Heart right ventricle (tissue), 16 donors: ENCODE results near the gene HORMAD2. TPM values are rescaled to one million over a fixed set of nuclear protein-coding genes. Genes with fewer than 3 reads are reported as not detected.

Experiments used
- ATAC-seq, 8 donors: fragments of 200-7000 bp; cut with Tn5 transposase; one replicate each; pipeline ENCODE4 v1.9.1; 2020; ENCODE audit warnings: mild to moderate bottlenecking in 8 of 8, moderate library complexity in 8 of 8, moderate number of reproducible peaks in 1 of 8
- DNase-seq, 2 donors: peaks; one replicate each; pipeline ENCODE4 v3.0.0-alpha.2; 2020
- H3K27ac ChIP-seq, 10 donors: fragments of 200-600 bp; sonication (generic) in 2 of 10; one replicate each; pipeline versions ENCODE4 v1.5.0 to v1.8.0; 2020 to 2022; ENCODE audit warnings: mild to moderate bottlenecking in 3 of 10
- H3K27me3 ChIP-seq, 7 donors: fragments of 200-600 bp; one replicate each; pipeline ENCODE4 v1.8.0; 2021 to 2022; ENCODE audit warnings: mild to moderate bottlenecking in 2 of 7
- H3K36me3 ChIP-seq, 9 donors: fragments of 200-600 bp; sonication (generic) in 1 of 9; one replicate each; pipeline versions ENCODE4 v1.5.0 to v1.8.0; 2020 to 2022; ENCODE audit warnings: mild to moderate bottlenecking in 2 of 9
- H3K4me1 ChIP-seq, 9 donors: fragments of 200-600 bp; sonication (generic) in 1 of 9; one replicate each; pipeline versions ENCODE4 v1.5.0 to v1.8.0; 2020 to 2022; ENCODE audit warnings: mild to moderate bottlenecking in 4 of 9
- H3K4me3 ChIP-seq, 10 donors: fragments of 200-600 bp; sonication (generic) in 2 of 10; one replicate each; pipeline versions ENCODE4 v1.5.0 to v1.8.0; 2020 to 2022; ENCODE audit warnings: mild to moderate bottlenecking in 7 of 10, moderate library complexity in 2 of 10
- H3K9me3 ChIP-seq, 11 donors: fragments of 200-600 bp in 10 of 11; sonication (generic) in 2 of 11; one replicate each; pipeline versions ENCODE4 v1.5.0 to v1.8.0; 2013 to 2022; ENCODE audit warnings: mild to moderate bottlenecking in 2 of 11, control low read depth in 1 of 11, moderate library complexity in 1 of 11
- WGBS, 2 donors: extraction: QIAGEN DNeasy Blood & Tissue Kit; methylation state at CpG; one replicate each; pipeline ENCODE4 v1.1.7; 2013; ENCODE audit warnings: inconsistent platforms in 1 of 2; 5-methylcytosine and 5-hydroxymethylcytosine counted together
- intact Hi-C, 10 donors: fragments of 100-400 bp; cut with DNase I; formaldehyde crosslinking; loops; one replicate each; pipeline versions ENCODE4 v1.11.1 to v1.14.2; 2022
- polyA plus RNA-seq, 2 donors: library from polyadenylated mRNA; stranded (reverse); fragments of 200-250 nt; gene quantifications; one replicate each; pipeline ENCODE4 v1.2.3, GENCODE V29; 2013
- total RNA-seq, 10 donors: library from RNA; stranded (reverse); fragmentation: NEBNext Ultra II Directional in 3 of 10; extraction: Animal tissue kit (Norgen Biotek cat#: 25700) in 3 of 10; gene quantifications; one replicate each; pipeline versions ENCODE4 v1.2.1 to v1.2.4, GENCODE V29; 2021 to 2023
- TF ChIP-seq, protein P1 (sequence below), 9 donors: fragments of 200-600 bp; sonication (generic) in 2 of 9; IDR thresholded peaks; one replicate each; pipeline versions ENCODE4 v1.5.0 to v1.8.0; 2021 to 2022; ENCODE audit warnings: antibody characterized with exemption in 9 of 9, mild to moderate bottlenecking in 5 of 9, moderate library complexity in 1 of 9
- donor health status: Arrhythmogenic right ventricular cardiomyopathy.
- donor health status: ischemic (EF 13 %, LVEDD 7.1; RV severe dilation, severe dysfunction).
- donor health status: healthy with polysubstance abuse.
- donor health status: DM: no; HTN: yes; CAD: no.
- donor health status: DM: no; HTN: no; CAD: no.
- donor health status: ischemic (EF 25% LVEDD 6.9; RV normal size, moderate dysfunction).
- donor health status: ischemic (EF 25% LVEDD 5.7; RV mildly dilated, moderate dysfunction).
- donor health status: healthy.
- donor health status: DM: yes; HTN: yes; CAD: no.
- donor health status: Ischemic cardiomyopathy.
- donor health status: ischemic (EF 35%, LVEDD 5.7; RV mildly dilated, moderate dysfunction).
- donor health status: nonischemic (EF 11% LVEDD 7.7; RV severe dilation, severe dysfunction).
- donor health status: DM: yes; HTN: yes; CAD: no.
- donor health status: PGD.
- donor health status: ischemic (EF 29% LVEDD 5.4; RV normal size, mild dysfunction).
- donor health status: nonischemic (EF 23%, LVEDD 6.1; RV moderate dilation, normal function).

Gene HORMAD2
- total and polyA plus RNA-seq, 12 donors, result not detected

DNA sequence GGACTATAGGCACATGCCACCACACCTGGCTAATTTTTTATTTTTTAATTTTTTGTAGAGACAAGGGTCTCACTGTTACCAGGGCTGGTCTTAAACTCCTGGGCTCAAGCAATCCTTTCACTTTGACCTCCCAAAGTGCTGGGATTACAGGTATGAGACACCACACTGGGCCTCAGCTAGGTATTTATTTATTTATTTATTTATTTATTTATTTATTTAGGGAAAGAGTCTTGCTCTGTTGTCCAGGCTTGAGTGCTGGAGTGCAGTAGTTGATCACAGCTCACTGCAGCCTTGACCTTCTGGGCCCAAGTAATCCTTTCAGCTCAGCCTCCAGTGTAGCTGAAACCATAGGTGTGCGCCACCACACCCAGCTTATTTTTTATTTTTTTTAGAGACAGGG is 43.2 kb downstream of the HORMAD2 start:
- 96 to 100% methylated on average over 1 of the region's 1 CpG for WGBS, 2 donors
- no peak for ATAC-seq

DNA sequence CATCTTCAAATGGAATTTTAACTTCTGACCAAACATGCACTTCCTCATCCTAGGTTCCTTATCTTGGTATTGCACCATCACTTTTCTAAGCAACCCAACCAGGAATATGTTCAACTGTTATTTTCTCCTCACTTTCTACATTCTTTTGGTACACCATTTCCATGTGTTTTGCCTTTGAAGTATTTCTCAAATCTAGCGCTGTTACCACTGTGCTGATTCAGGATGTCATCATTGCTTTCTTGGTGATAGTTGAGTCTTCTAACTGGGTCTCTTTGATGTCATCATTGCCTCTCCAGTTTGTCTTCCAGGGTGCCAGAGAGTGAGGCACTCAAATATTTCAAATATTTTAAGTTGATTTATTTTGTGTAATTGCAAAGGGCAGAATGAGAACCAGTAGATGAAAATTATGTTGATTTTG is 47.5 kb downstream of the HORMAD2 start:
- no peaks in the 10 kb centered on the region for H3K4me1 ChIP-seq
- no peaks in the 10 kb centered on the region for H3K9me3 ChIP-seq
- no peaks in the 10 kb centered on the region for H3K36me3 ChIP-seq
- H3K4me3 ChIP-seq, result no peak overlapping the region
- ATAC-seq (no peak), DNase-seq (no peak)
- TF ChIP-seq, protein P1, sequence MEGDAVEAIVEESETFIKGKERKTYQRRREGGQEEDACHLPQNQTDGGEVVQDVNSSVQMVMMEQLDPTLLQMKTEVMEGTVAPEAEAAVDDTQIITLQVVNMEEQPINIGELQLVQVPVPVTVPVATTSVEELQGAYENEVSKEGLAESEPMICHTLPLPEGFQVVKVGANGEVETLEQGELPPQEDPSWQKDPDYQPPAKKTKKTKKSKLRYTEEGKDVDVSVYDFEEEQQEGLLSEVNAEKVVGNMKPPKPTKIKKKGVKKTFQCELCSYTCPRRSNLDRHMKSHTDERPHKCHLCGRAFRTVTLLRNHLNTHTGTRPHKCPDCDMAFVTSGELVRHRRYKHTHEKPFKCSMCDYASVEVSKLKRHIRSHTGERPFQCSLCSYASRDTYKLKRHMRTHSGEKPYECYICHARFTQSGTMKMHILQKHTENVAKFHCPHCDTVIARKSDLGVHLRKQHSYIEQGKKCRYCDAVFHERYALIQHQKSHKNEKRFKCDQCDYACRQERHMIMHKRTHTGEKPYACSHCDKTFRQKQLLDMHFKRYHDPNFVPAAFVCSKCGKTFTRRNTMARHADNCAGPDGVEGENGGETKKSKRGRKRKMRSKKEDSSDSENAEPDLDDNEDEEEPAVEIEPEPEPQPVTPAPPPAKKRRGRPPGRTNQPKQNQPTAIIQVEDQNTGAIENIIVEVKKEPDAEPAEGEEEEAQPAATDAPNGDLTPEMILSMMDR (IDR thresholded peaks at IDR 0.05), result no peak
- peaks cover 0 to 69% (median 34%) of the 10 kb centered on the region in 7 donors for H3K27me3 ChIP-seq
- 84 to 89% methylated on average over 1 of the region's 1 CpG for WGBS, 2 donors
- intact Hi-C loops, result no loop called here
- H3K27ac ChIP-seq, result no peak overlapping the region

More for the DNA sequence above, 43.2 kb downstream of the HORMAD2 start:
- no peaks in the 10 kb centered on the region for H3K9me3 ChIP-seq
- H3K27me3 ChIP-seq, result peaks cover 0 to 69% (median 57%) of the 10 kb centered on the region in 7 donors
- DNase-seq, result no peak
- H3K4me3 ChIP-seq, result no peak overlapping the region
- intact Hi-C loops, result loop anchor here in 1 of 10 donors (5.0 kb wide), 1 partner anchor 1006 kb away; no protein-coding TSS in a partner anchor
- no peaks in the 10 kb centered on the region for H3K4me1 ChIP-seq
- no peak overlapping the region for H3K27ac ChIP-seq
- TF ChIP-seq, protein P1 (IDR thresholded peaks at IDR 0.05), result no peak
- H3K36me3 ChIP-seq, result no peaks in the 10 kb centered on the region

DNA sequence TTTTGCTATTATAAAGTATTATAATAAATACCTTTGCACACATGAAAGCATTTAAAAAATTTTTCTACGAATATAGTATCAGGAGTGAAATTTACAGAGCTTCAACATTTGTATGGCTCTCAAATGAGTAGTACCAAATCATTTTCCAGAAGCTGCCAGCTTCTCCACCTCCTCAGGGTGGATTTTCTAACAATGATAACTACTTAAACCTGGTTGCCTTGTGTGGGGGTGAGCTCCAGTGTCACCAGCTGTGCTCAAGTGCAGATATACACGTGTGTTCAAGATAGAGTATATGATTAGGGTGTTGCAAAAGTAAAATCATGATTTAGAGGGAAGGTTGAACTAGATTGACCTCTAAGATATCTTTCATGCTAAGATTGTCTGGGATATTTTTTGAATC is 48.2 kb downstream of the HORMAD2 start:
- WGBS, 2 donors, result 56 to 57% methylated on average over 2 of the region's 2 CpGs
- peaks cover 0 to 65% (median 29%) of the 10 kb centered on the region in 7 donors for H3K27me3 ChIP-seq
- H3K4me3 ChIP-seq, result no peak overlapping the region
- H3K27ac ChIP-seq, result no peak overlapping the region
- no peaks in the 10 kb centered on the region for H3K36me3 ChIP-seq
- intact Hi-C loops, result no loop called here
- no peaks in the 10 kb centered on the region for H3K9me3 ChIP-seq
- TF ChIP-seq, protein P1 (IDR thresholded peaks at IDR 0.05), result no peak
- H3K4me1 ChIP-seq, result no peaks in the 10 kb centered on the region
- ATAC-seq (no peak), DNase-seq (no peak)

DNA sequence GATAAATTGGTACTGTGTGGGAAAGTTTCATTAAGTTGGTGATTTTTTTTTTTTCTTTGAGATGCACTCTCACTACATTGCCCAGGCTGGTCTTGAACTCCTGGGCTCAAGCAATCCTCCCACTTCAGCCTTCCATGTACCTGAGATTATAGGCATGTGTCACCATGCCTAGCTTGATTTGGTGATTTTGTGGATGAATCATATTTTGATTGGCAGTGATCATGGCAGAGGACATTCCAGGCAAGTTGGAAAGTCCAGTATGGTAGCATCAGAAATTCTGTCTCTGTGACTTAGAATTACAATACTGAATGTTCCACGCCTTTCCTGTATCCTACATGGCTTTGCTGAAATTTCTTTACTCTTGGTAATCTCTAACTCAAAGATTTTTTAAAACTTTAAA is 49.4 kb downstream of the HORMAD2 start:
- intact Hi-C loops, result no loop called here
- peaks cover 0 to 62% (median 26%) of the 10 kb centered on the region in 7 donors for H3K27me3 ChIP-seq
- no peaks in the 10 kb centered on the region for H3K9me3 ChIP-seq
- no peaks in the 10 kb centered on the region for H3K36me3 ChIP-seq
- TF ChIP-seq, protein P1 (IDR thresholded peaks at IDR 0.05), result no peak
- ATAC-seq, result no peak
- no peaks in the 10 kb centered on the region for H3K4me1 ChIP-seq
- 94 to 100% methylated on average over 1 of the region's 1 CpG for WGBS, 2 donors
- DNase-seq, result no peak
- no peak overlapping the region for H3K4me3 ChIP-seq
- no peak overlapping the region for H3K27ac ChIP-seq
